GM20431 (cell line): ENCODE data around the gene VWA3A.
"Not testable (repeated sequence)": the region's sequence is repeated elsewhere in the genome, so short reads cannot be mapped to it uniquely, and the experiment has no call there.

ENCODE experiments used
- in situ Hi-C: fragments of 300-500 bp; cut with MseI, MboI; formaldehyde crosslinking; loops from one replicate; pipeline ENCODE4 v1.15.0; 2020; ENCODE audit warnings: low sequenced_read_pairs; ENCODE audit not compliant: unreplicated experiment

VWA3A gene

GRCh38 chr16:22124583-22125284, 32.4 kb downstream of the VWA3A start:
- in situ Hi-C loops: no loop called here

GRCh38 chr16:22126037-22126558, 33.8 kb downstream of the VWA3A start:
- in situ Hi-C loops: no loop called here

- in situ Hi-C loops: not testable (repeated sequence)
Observed at GRCh38 chr16:22128537-22128936, 36.2 kb downstream of the VWA3A start.

GRCh38 chr16:22130528-22130927, 38.2 kb downstream of the VWA3A start:
- in situ Hi-C loops: no loop called here

- in situ Hi-C loops: no loop called here
Observed at GRCh38 chr16:22132801-22133200, 40.5 kb downstream of the VWA3A start.

GRCh38 chr16:22138482-22138881, 46.1 kb downstream of the VWA3A start:
- in situ Hi-C loops: no loop called here

GRCh38 chr16:22139008-22139407, 46.7 kb downstream of the VWA3A start:
- in situ Hi-C loops: no loop called here

GRCh38 chr16:22139732-22140131, 47.4 kb downstream of the VWA3A start:
- in situ Hi-C loops: no loop called here

GRCh38 chr16:22141767-22142166, 49.4 kb downstream of the VWA3A start:
- in situ Hi-C loops: no loop called here

- in situ Hi-C loops: no loop called here
Observed at GRCh38 chr16:22144520-22144919, 52.2 kb downstream of the VWA3A start.

- in situ Hi-C loops: no loop called here
Observed at GRCh38 chr16:22147853-22148252, 55.5 kb downstream of the VWA3A start.

GRCh38 chr16:22151246-22151998, 59.1 kb downstream of the VWA3A start:
- in situ Hi-C loops: no loop called here

- in situ Hi-C loops: no loop called here
Observed at GRCh38 chr16:22152316-22152715, 60.0 kb downstream of the VWA3A start.

GRCh38 chr16:22153078-22153477, 60.7 kb downstream of the VWA3A start:
- in situ Hi-C loops: not testable (repeated sequence)

- in situ Hi-C loops: no loop called here
Observed at GRCh38 chr16:22161401-22161800, 69.1 kb downstream of the VWA3A start.

GRCh38 chr16:22161999-22162655, 69.8 kb downstream of the VWA3A start, which contains the start of gene SDR42E2:
TSS of gene SDR42E2 (plus strand) at chr16:22162506. CDS start at chr16:22165583, 3,077 bp downstream.
- in situ Hi-C loops: no loop called here

GRCh38 chr16:22162656-22163009, 70.3 kb downstream of the VWA3A start:
- in situ Hi-C loops: no loop called here

- in situ Hi-C loops: no loop called here
Observed at GRCh38 chr16:22163806-22164205, 71.5 kb downstream of the VWA3A start.

- in situ Hi-C loops: no loop called here
Observed at GRCh38 chr16:22164482-22164881, 72.1 kb downstream of the VWA3A start.

GRCh38 chr16:22165508-22166285, 73.4 kb downstream of the VWA3A start:
- in situ Hi-C loops: no loop called here
